GM12873 (cell line): ENCODE results near the gene ZG16.

Experiments
- TF ChIP-seq, protein P1 (sequence below): IDR thresholded peaks from 2 replicates; pipeline ENCODE4 v1.5.1; 2012; ENCODE audit warnings: low read depth, mild to moderate bottlenecking, moderate library complexity, low read length, control low read depth; ENCODE audit not compliant: insufficient read depth; ENCODE audit errors: missing control alignments

ZG16 gene

GRCh38 chr16:29815032-29815721 lies 37.1 kb downstream of the ZG16 start:
- TF ChIP-seq, protein P1, sequence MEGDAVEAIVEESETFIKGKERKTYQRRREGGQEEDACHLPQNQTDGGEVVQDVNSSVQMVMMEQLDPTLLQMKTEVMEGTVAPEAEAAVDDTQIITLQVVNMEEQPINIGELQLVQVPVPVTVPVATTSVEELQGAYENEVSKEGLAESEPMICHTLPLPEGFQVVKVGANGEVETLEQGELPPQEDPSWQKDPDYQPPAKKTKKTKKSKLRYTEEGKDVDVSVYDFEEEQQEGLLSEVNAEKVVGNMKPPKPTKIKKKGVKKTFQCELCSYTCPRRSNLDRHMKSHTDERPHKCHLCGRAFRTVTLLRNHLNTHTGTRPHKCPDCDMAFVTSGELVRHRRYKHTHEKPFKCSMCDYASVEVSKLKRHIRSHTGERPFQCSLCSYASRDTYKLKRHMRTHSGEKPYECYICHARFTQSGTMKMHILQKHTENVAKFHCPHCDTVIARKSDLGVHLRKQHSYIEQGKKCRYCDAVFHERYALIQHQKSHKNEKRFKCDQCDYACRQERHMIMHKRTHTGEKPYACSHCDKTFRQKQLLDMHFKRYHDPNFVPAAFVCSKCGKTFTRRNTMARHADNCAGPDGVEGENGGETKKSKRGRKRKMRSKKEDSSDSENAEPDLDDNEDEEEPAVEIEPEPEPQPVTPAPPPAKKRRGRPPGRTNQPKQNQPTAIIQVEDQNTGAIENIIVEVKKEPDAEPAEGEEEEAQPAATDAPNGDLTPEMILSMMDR = no peak

DNA sequence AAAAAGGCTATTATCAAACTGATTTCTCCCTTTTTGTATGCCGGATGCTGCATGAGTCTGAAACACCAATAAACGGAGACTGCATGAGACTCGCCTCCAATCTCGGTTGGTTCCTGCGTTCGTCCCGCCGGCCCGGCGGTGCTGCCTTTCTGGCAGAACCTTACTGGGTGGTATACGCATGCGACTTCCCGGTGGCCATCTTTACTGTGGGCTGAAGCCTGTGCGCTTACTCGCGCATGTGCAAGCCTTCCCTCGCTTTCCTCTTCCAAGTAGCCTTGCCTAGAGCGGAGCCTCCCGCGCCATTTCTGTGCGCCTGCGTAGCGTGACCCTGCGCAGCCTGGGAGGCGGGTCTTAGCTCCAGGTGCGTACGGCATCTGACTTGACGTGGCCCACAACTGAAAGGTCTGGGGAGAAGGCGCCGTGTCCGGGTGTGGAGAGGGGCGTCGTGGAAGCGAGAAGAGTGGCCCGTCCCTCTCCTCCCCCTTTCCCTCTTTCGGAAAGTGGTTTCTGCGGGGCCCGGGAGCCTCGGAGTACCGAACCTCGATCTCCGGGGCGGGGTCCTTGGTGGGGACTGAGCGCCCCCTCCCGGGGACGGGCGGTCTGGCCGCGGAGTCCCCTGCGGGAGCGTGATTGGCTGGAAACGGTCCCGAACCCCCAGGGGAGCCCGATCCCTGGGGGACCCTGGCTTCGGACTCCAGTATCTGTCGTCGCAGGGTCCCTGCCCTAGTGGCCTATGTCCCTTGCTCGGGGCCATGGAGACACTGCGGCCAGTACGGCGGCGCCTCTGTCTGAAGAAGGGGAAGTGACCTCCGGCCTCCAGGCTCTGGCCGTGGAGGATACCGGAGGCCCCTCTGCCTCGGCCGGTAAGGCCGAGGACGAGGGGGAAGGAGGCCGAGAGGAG lies 38.0 kb downstream of the ZG16 start, which contains the start of gene PAGR1:
PAGR1 (plus strand) TSS at position 360 of the 901 bp plus-strand sequence; CDS start at position 734, 374 bp downstream.
- TF ChIP-seq, protein P1 = peak; percentile 92

- TF ChIP-seq, protein P1 = peak; percentile 56
Measured at GRCh38 chr16:29816694-29817441, 38.8 kb downstream of the ZG16 start.

DNA sequence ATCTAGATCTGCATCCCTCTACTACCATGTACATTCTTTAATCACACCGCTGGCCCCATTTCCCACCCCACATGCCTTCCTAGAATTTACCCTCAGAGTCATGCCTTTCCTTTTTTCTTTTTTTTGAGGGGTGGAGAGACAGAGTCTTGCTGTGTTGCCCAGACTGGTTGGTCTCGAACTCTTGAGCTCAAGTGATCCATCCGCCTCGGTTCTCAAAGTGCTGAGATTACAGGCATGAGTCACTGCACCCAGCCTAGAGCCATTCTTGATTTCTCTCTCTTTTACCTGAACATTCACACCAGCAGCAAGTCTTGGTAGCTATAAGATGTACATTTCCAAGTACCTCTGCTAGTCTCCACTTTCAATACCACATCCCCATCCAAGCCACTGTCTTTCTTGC lies 40.0 kb downstream of the ZG16 start:
- TF ChIP-seq, protein P1 = no peak

GRCh38 chr16:29819506-29819905 lies 41.5 kb downstream of the ZG16 start:
- TF ChIP-seq, protein P1 = no peak

DNA sequence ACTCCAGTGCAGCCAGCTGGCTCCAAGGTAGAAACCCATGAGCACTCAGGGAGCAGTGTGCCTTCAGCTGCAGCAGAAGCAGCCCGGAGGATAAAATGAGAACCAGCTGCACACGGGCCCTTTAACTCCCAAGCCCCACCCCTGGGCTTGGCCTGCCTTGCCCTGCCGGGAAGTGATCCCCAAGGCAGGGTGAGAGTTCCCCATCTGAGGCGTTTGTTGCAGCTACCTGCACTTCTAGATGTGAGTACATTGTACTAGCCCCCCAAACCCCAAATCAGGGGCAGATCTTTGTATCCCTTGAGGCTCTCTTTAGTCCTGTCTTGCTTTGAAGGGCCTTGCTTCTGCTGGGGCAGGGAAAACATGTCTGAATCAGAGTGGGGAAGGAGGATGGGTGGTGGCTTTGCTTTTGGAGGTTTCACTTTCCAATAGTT lies 42.2 kb downstream of the ZG16 start, which contains the start of gene MVP:
MVP (plus strand) TSS at position 192 of the 431 bp plus-strand sequence. CDS start 10,088 bp downstream, outside the sequence.
- TF ChIP-seq, protein P1 = no peak
